NT2/D1 (cell line): ENCODE results near the gene RAE1.

Source experiments
- DNase-seq: peaks from one replicate; pipeline ENCODE4 v3.0.0-alpha.2; 2011; ENCODE audit warnings: low read depth, low spot score
- H3K27me3 ChIP-seq: 2 replicates; pipeline ENCODE4 v1.6.0; 2011; ENCODE audit warnings: mild to moderate bottlenecking; ENCODE audit not compliant: insufficient read length, insufficient read depth
- H3K36me3 ChIP-seq: 2 replicates; pipeline ENCODE4 v1.6.1; 2011; ENCODE audit warnings: mild to moderate bottlenecking, low read length, mixed read lengths; ENCODE audit not compliant: insufficient read depth, insufficient read length
- H3K4me1 ChIP-seq: 2 replicates; pipeline ENCODE4 v1.5.1; 2011; ENCODE audit not compliant: insufficient read depth, insufficient read length
- H3K4me3 ChIP-seq: 2 replicates; pipeline ENCODE4 v1.5.1; 2011; ENCODE audit warnings: low read depth; ENCODE audit not compliant: insufficient read length
- H3K9ac ChIP-seq: 2 replicates; pipeline ENCODE4 v1.6.0; 2011; ENCODE audit warnings: low read depth; ENCODE audit not compliant: insufficient read length
- H3K9me3 ChIP-seq: 2 replicates; pipeline ENCODE4 v1.5.1; 2011; ENCODE audit warnings: mild to moderate bottlenecking, low read length; ENCODE audit not compliant: insufficient read depth
- SUZ12 ChIP-seq: IDR thresholded peaks from 2 replicates; pipeline ENCODE4 v1.6.1; 2011; ENCODE audit not compliant: insufficient read length, insufficient read depth; ENCODE audit errors: extremely low read depth
- YY1 ChIP-seq: IDR thresholded peaks from 2 replicates; pipeline ENCODE4 v1.6.1; 2011; ENCODE audit not compliant: insufficient read length, insufficient read depth
- ZNF274 ChIP-seq: IDR thresholded peaks from 2 replicates; pipeline ENCODE4 v1.6.1; 2011; ENCODE audit warnings: mild to moderate bottlenecking, low read depth, low read length

Gene RAE1

GRCh38 chr20:57391439-57392301 is 40.6 kb downstream of the RAE1 start:
- Histone ChIP-seq H3K9me3 (no peaks in the 10 kb centered on the region), H3K4me3 (peak overlapping the region; percentile 76), H3K9ac (peak overlapping the region; percentile 88), H3K4me1 (peaks cover 32% of the 10 kb centered on the region), H3K36me3 (peaks cover 44% of the 10 kb centered on the region), H3K27me3 (peaks cover 13% of the 10 kb centered on the region)
- no peak for TF ChIP-seq YY1
- TF ChIP-seq ZNF274, result no peak
- no peak for DNase-seq

DNA sequence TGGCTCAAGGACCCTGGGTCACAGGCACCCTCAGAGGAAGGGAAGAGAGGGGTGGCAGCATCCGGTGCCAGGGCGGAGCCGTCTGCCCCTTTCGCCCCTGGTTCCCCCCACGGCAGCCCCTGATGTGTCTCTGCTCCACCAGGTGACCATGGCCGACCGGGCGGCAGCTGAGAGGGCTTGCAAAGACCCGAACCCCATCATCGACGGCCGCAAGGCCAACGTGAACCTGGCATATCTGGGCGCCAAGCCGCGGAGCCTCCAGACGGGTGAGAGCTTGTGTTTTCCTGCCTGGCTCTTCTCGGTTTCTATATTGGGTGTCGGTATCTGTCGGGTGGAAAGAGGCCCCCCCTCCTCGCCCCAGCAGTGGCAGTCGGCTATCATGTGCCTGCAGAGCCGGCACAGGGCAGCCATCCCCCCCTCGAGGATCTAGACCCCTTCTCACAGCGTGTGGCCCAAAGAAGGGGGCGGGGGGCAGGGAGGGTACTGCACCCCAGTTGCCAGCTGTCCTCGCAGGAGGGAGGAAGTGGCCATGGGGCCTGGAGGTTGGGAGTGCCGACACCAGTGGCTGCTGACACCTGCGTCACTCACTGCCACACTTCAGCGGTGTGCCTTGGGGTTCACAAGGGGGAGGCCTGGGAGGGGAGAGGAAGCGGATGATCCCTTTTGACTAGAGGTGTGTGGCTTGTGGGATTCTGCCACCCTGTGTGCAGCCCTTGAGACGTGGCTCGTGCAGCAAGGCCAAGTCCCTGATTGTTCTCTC is 41.6 kb downstream of the RAE1 start:
- Histone ChIP-seq H3K27me3 (peaks cover 13% of the 10 kb centered on the region), H3K9ac (peak overlapping the region; percentile 54), H3K4me1 (peaks cover 39% of the 10 kb centered on the region), H3K4me3 (peak overlapping the region; percentile 76), H3K9me3 (no peaks in the 10 kb centered on the region), H3K36me3 (peaks cover 52% of the 10 kb centered on the region)
- TF ChIP-seq ZNF274 (no peak), SUZ12 (no peak), YY1 (no peak)
- no peak for DNase-seq

GRCh38 chr20:57393321-57394120 is 42.5 kb downstream of the RAE1 start:
- DNase-seq, result no peak
- peaks cover 13% of the 10 kb centered on the region for H3K27me3 ChIP-seq
- no peaks in the 10 kb centered on the region for H3K9me3 ChIP-seq
- peaks cover 39% of the 10 kb centered on the region for H3K4me1 ChIP-seq
- TF ChIP-seq YY1 (no peak), SUZ12 (no peak), ZNF274 (no peak)
- no peak overlapping the region for H3K9ac ChIP-seq
- H3K4me3 ChIP-seq, result peak overlapping the region; percentile 4
- H3K36me3 ChIP-seq, result peaks cover 61% of the 10 kb centered on the region

DNA sequence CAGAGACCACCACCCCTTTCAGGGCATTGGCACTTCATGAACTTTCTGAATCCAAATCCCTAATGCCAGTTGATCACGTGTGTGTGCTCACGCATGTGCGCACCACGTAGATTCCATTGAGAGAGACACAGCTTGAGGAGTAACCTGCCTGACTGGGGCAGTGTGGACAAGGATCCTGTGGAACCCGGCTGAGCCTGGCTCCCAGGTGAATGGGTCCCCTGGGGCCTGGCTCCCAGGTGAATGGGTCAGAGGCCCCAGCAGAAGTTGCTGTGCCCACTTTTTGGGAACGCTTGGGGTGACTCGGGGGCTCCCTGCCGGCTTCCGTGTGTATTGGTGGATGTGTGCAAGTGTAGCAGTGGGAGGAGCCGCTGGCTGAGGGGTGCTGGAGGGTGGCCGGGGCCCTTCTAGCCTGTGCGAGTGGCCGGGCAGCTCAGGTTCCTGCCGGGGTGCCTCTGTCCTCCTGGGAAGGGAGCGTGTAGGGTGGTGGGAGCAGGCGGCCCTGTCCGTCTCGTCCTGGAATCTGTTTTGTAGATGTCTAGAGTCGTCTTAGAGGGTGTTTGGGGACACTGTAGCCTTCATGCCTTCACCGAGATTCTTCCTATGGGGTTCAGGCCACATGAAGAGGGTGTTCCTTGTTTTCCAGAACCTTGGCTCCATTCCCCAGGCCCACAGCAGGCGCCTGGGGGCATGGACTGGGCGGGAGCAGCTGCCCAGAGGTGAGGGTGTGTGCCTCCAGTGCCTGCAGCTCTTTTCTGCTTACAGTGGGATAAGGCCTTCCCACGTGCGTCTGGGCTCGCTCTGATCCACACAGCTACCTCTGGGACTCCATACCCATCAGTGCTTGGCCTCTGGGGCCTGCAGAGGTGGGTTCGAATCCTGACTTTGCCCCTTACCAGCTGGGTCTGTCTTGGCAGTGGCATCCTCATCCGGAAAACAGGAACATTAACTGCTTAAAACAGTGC is 43.3 kb downstream of the RAE1 start:
- peaks cover 13% of the 10 kb centered on the region for H3K27me3 ChIP-seq
- H3K9me3 ChIP-seq, result no peaks in the 10 kb centered on the region
- peak overlapping the region; percentile 23 for H3K9ac ChIP-seq
- no peak overlapping the region for H3K4me3 ChIP-seq
- peaks cover 39% of the 10 kb centered on the region for H3K4me1 ChIP-seq
- no peak for TF ChIP-seq SUZ12
- no peak for TF ChIP-seq YY1
- TF ChIP-seq ZNF274, result no peak
- DNase-seq, result no peak
- peaks cover 69% of the 10 kb centered on the region for H3K36me3 ChIP-seq

DNA sequence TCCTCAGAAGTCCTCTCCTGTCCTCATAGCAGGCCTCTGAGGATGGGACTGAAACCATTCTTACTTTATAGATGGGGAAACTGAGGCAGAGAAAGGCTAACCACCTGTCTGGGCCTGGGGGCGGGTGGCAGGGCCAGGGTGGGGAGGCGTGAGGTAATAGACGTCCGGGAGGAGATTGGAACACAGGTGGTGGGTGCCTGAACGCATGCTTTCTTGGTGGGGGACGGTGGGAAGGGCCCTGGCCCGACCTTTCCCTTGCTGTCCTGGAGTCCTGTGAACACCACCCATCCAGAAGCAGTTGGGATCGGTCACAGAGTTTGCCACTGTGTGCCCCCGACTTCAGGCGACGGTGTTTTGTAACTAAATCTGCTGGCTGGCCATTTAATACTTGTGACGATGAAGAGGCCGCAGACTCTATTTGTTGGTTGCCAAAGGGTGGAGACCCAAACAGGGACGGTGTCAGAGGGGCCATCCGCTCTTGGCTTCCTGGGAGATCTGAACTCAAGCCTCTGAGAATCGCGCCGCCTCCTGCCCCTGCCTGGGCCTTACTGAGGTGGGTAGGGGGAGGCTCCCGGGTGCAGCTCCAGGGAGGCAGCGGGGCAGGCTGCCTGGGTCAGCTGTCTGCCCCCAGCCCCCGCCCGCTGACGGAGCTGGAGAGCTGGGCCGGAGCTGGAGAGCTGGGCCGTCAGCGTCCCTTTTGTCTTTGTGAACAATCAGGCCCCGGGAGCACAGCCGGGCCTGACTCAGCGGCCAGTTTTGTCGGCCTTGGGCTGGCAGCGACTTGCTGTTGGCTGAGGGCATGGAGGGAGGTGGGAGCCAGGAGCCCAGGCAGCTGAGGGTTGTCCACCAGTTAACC is 44.3 kb downstream of the RAE1 start:
- Histone ChIP-seq H3K4me1 (peaks cover 40% of the 10 kb centered on the region), H3K36me3 (peaks cover 79% of the 10 kb centered on the region)

More for the DNA sequence above, 44.3 kb downstream of the RAE1 start:
- no peaks in the 10 kb centered on the region for H3K9me3 ChIP-seq
- DNase-seq, result no peak
- H3K27me3 ChIP-seq, result peaks cover 6% of the 10 kb centered on the region
- TF ChIP-seq YY1 (no peak), SUZ12 (no peak), ZNF274 (no peak)
- no peak overlapping the region for H3K4me3 ChIP-seq
- H3K9ac ChIP-seq, result peak overlapping the region; percentile 68
